Vagina (tissue), 2 donors: Measurements from ENCODE around the gene RFWD3. TPM values are rescaled to one million over a fixed set of nuclear protein-coding genes. Genes with fewer than 3 reads are reported as not detected.

ENCODE experiments used
- DNase-seq, 2 donors: peaks; one replicate each; pipeline ENCODE4 v3.0.0-alpha.2; 2017; ENCODE audit errors: extremely low spot score in 2 of 2
- H3K27ac ChIP-seq: fragments of 200-600 bp; sonication (generic); one replicate; pipeline ENCODE4 v1.5.1; 2019
- H3K27me3 ChIP-seq: fragments of 200-600 bp; sonication (generic); one replicate; pipeline ENCODE4 v1.5.1; 2019
- H3K36me3 ChIP-seq, 2 donors: fragments of 200-600 bp; sonication (generic); one replicate each; pipeline ENCODE4 v1.5.1; 2017 to 2019
- H3K4me1 ChIP-seq: fragments of 200-600 bp; sonication (generic); one replicate; pipeline ENCODE4 v1.5.1; 2019
- H3K4me3 ChIP-seq, 2 donors: fragments of 200-600 bp; sonication (generic); 1 replicate in 1 of 2; 2 replicates in 1 of 2; pipeline ENCODE4 v1.5.1; 2016 to 2019
- H3K9me3 ChIP-seq: fragments of 200-600 bp; sonication (generic); one replicate; pipeline ENCODE4 v1.5.1; 2019
- CTCF ChIP-seq, 3 experiments: fragments of 450-650 bp in 2 of 3; fragments of 200-600 bp in 1 of 3; sonication (generic) in 1 of 3; IDR thresholded peaks; one replicate each; pipeline ENCODE4 v1.5.1; 2017 to 2019; ENCODE audit warnings: antibody characterized with exemption in 3 of 3, mild to moderate bottlenecking in 2 of 3, moderate library complexity in 2 of 3
- POLR2A ChIP-seq, 2 donors: fragments of 450-650 bp; IDR thresholded peaks; one replicate each; pipeline ENCODE4 v1.6.1; 2017; ENCODE audit warnings: antibody characterized with exemption in 2 of 2, mild to moderate bottlenecking in 2 of 2, moderate library complexity in 2 of 2
- POLR2AphosphoS5 ChIP-seq, 2 donors: sonication (generic); formaldehyde crosslinking; IDR thresholded peaks; one replicate each; pipeline ENCODE4 v1.9.0; 2017; ENCODE audit warnings: antibody characterized with exemption in 2 of 2, mild to moderate bottlenecking in 2 of 2, low read depth in 1 of 2; ENCODE audit not compliant: insufficient read depth in 1 of 2
- intact Hi-C: fragments of 100-400 bp; cut with DNase I; formaldehyde crosslinking; loops from one replicate; pipeline ENCODE4 v1.15.1; 2023
- total RNA-seq: library from RNA; depleted of rRNA; stranded (reverse); fragments of >200 nt; gene quantifications from one replicate; pipeline ENCODE4 v1.2.3, GENCODE V29; 2016

Gene RFWD3
- total RNA-seq, 1 donor from 2014 or later, result 36.3 TPM

- H3K9me3 ChIP-seq, result no peaks in the 10 kb centered on the region
- no peak overlapping the region for H3K4me3 ChIP-seq
- no peaks in the 10 kb centered on the region for H3K27me3 ChIP-seq
- H3K27ac ChIP-seq, result no peak overlapping the region
- DNase-seq, result no peak
- TF ChIP-seq POLR2A (IDR thresholded peaks at IDR 0.05) (no peak), POLR2AphosphoS5 (IDR thresholded peaks at IDR 0.05; ENCODE audit: insufficient read depth in 1 of 2, low read depth in 1 of 2) (no peak), CTCF (IDR thresholded peaks at IDR 0.05) (no peak)
- H3K36me3 ChIP-seq, result peaks cover 0 to 4% of the 10 kb centered on the region in 2 donors
- intact Hi-C loops, result no loop called here
- H3K4me1 ChIP-seq, result peaks cover 20% of the 10 kb centered on the region
Measured at GRCh38 chr16:74592847-74593246, 73.8 kb downstream of the RFWD3 start.

DNA sequence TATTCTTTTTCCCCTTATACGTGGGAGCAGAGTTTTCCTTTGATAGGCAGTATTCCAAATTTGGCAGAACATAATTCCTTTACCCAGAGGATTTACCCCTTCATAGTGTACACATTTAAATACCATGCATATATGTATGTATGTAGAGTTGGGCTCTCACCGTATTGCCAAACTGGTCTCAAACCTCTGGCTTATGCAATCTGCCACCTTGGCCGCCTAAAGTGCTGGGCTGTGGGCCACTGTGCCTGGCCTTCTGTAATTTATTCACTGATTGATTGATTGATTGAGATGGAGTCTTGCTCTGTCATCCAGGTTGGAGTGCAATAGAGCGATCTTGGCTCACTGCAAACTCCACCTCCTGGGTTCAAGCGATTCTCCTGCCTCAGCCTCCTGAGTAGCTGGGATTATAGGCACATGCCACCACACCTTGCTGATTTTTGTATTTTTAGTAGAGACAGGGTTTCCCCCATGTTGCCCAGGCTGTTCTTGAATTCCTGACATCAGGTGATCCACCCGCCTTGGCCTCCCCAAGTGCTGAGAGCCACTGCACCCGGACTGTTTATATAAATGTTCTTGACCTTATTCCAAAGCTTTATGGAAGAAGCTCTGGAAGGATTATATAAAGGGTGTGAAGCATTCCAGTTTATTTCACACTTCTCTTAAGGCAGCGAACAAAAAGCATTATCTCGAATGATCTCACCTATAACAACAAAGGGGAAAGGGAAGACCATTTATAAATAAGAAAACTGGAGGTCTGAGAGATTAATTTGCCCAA lies 74.6 kb downstream of the RFWD3 start:
- no peak overlapping the region for H3K4me3 ChIP-seq
- TF ChIP-seq POLR2A (IDR thresholded peaks at IDR 0.05), result no peak
- TF ChIP-seq CTCF (IDR thresholded peaks at IDR 0.05), result no peak
- no peak for TF ChIP-seq POLR2AphosphoS5 (IDR thresholded peaks at IDR 0.05; ENCODE audit: insufficient read depth in 1 of 2, low read depth in 1 of 2)
- peaks cover 20% of the 10 kb centered on the region for H3K4me1 ChIP-seq
- no peak overlapping the region for H3K27ac ChIP-seq
- intact Hi-C loops, result no loop called here
- DNase-seq, result no peak
- H3K9me3 ChIP-seq, result no peaks in the 10 kb centered on the region
- H3K36me3 ChIP-seq, result peaks cover 0 to 4% of the 10 kb centered on the region in 2 donors
- no peaks in the 10 kb centered on the region for H3K27me3 ChIP-seq

DNA sequence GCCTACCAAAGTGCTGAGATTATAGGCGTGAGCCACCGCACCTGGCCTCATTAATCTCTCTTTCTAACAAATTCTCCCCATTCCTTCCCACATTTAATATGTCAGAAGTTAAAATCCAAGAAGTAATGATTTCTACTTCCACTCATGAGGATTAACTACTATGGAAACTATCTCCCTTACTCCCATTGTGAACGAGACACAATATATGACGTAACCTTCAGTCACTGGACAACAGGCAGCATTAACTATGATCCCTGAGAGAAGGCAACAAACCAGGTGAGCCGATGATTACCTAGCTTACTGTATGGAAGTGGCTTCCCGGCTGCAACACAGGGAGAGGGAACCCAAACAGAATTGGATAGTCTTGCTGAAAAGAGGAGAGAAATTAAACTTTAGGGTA lies 79.7 kb downstream of the RFWD3 start:
- no peak for TF ChIP-seq CTCF (IDR thresholded peaks at IDR 0.05)
- no peak for TF ChIP-seq POLR2A (IDR thresholded peaks at IDR 0.05)
- TF ChIP-seq POLR2AphosphoS5 (IDR thresholded peaks at IDR 0.05; ENCODE audit: insufficient read depth in 1 of 2, low read depth in 1 of 2), result no peak

DNA sequence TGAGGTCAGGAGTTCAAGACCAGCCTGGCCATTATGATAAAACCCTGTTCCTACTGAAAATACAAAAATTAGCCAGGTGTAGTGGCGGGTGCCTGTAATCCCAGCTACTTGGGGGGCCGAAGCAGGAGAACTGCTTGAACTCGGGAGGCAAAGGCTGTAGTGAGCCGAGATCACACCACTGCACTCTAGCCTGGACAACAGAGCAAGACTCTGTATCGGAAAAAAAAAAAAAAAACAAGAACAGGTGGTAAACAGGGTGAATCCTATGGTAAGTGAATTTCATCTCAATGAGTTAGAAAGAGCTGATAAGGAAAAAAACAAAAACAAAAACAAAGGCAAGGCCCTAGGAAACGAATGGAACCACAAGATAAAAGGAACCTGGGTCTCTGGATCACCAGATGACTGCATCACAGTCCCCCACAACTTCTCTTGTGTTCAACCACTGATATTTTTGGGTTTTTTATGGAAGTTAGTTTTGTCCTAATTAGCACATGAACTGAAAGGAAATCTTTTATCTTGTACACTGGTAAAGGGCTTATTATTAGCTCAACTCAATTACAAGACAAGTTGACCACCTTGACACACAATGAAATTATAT lies 80.7 kb downstream of the RFWD3 start:
- DNase-seq, result no peak
- intact Hi-C loops, result no loop called here
- Histone ChIP-seq H3K36me3 (peaks cover 0 to 4% of the 10 kb centered on the region in 2 donors), H3K27ac (no peak overlapping the region), H3K9me3 (no peaks in the 10 kb centered on the region), H3K4me3 (no peak overlapping the region), H3K4me1 (peaks cover 26% of the 10 kb centered on the region), H3K27me3 (no peaks in the 10 kb centered on the region)
- TF ChIP-seq POLR2A (IDR thresholded peaks at IDR 0.05), result no peak
- no peak for TF ChIP-seq POLR2AphosphoS5 (IDR thresholded peaks at IDR 0.05; ENCODE audit: insufficient read depth in 1 of 2, low read depth in 1 of 2)
- no peak for TF ChIP-seq CTCF (IDR thresholded peaks at IDR 0.05)

More for the DNA sequence above, 79.7 kb downstream of the RFWD3 start:
- no peak overlapping the region for H3K4me3 ChIP-seq
- no peaks in the 10 kb centered on the region for H3K9me3 ChIP-seq
- DNase-seq, result no peak
- H3K27me3 ChIP-seq, result no peaks in the 10 kb centered on the region
- intact Hi-C loops, result no loop called here
- H3K27ac ChIP-seq, result no peak overlapping the region
- peaks cover 0 to 4% of the 10 kb centered on the region in 2 donors for H3K36me3 ChIP-seq
- peaks cover 21% of the 10 kb centered on the region for H3K4me1 ChIP-seq
